Sigmoid colon (tissue), 7 donors: ENCODE data around the gene TNIK. TPM values are rescaled to one million over a fixed set of nuclear protein-coding genes. Genes with fewer than 3 reads are reported as not detected.

ENCODE experiments used
- DNase-seq: peaks from one replicate; pipeline ENCODE4 v3.0.0-alpha.2; 2019
- H3K27ac ChIP-seq, 4 donors: fragments of 200-600 bp; sonication (generic); one replicate each; pipeline ENCODE4 v1.5.1; 2016 to 2019; ENCODE audit warnings: mild to moderate bottlenecking in 1 of 4
- H3K27me3 ChIP-seq, 3 donors: fragments of 200-600 bp; sonication (generic); one replicate each; pipeline ENCODE4 v1.5.1; 2019; ENCODE audit warnings: mild to moderate bottlenecking in 1 of 3
- H3K36me3 ChIP-seq, 4 donors: fragments of 200-600 bp; sonication (generic); one replicate each; pipeline ENCODE4 v1.5.1; 2016 to 2019
- H3K4me1 ChIP-seq, 4 donors: fragments of 200-600 bp; sonication (generic); one replicate each; pipeline ENCODE4 v1.5.1; 2017 to 2019
- H3K4me3 ChIP-seq, 4 donors: fragments of 200-600 bp; sonication (generic); one replicate each; pipeline ENCODE4 v1.5.1; 2017 to 2019; ENCODE audit warnings: mild to moderate bottlenecking in 2 of 4, moderate library complexity in 1 of 4
- H3K9me3 ChIP-seq, 4 donors: fragments of 200-600 bp in 3 of 4; sonication (generic) in 3 of 4; one replicate each; pipeline versions ENCODE4 v1.5.1 to v1.6.1; 2013 to 2019
- CTCF ChIP-seq, 4 experiments: fragments of 450-650 bp in 3 of 4; fragments of 200-600 bp in 1 of 4; IDR thresholded peaks; one replicate each; pipeline ENCODE4 v1.5.1; 2016 to 2019; ENCODE audit warnings: antibody characterized with exemption in 4 of 4, mild to moderate bottlenecking in 3 of 4, moderate library complexity in 2 of 4
- EP300 ChIP-seq, 4 donors: sonication (generic); formaldehyde crosslinking; IDR thresholded peaks; one replicate each; pipeline ENCODE4 v1.6.1; 2017; ENCODE audit warnings: antibody characterized with exemption in 4 of 4
- POLR2A ChIP-seq, 2 donors: fragments of 450-650 bp; IDR thresholded peaks; one replicate each; pipeline ENCODE4 v1.6.1; 2016; ENCODE audit warnings: antibody characterized with exemption in 2 of 2, mild to moderate bottlenecking in 2 of 2, moderate library complexity in 2 of 2
- POLR2AphosphoS5 ChIP-seq, 4 donors: sonication (generic); formaldehyde crosslinking; IDR thresholded peaks; one replicate each; pipeline ENCODE4 v1.6.1; 2017; ENCODE audit warnings: antibody characterized with exemption in 4 of 4
- WGBS, 2 donors: extraction: QIAGEN DNeasy Blood & Tissue Kit; methylation state at CpG; one replicate each; pipeline ENCODE4 v1.1.7; 2013; 5-methylcytosine and 5-hydroxymethylcytosine counted together
- intact Hi-C: fragments of 100-400 bp; cut with DNase I; formaldehyde crosslinking; loops from one replicate; pipeline ENCODE4 v1.15.1; 2023
- polyA plus RNA-seq, 3 donors: library from polyadenylated mRNA; stranded (reverse); fragments of 200-250 nt; gene quantifications; one replicate each; pipeline ENCODE4 v1.2.3, GENCODE V29; 2013
- total RNA-seq, 4 donors: library from RNA; depleted of rRNA; stranded (reverse); fragments of >200 nt; gene quantifications; one replicate each; pipeline ENCODE4 v1.1.0, GENCODE V29; 2016
- donor health status: healthy with polysubstance abuse.
- donor health status: Bipolar disorder and iron deficiency.
- donor health status: healthy.

The TNIK gene
- total and polyA plus RNA-seq, 7 donors = 5.4 to 21.3 (median 9.2) TPM

- intact Hi-C loops = no loop called here
- H3K4me3 ChIP-seq = no peak overlapping the region
- DNase-seq = no peak
- peaks cover 0 to 29% (median 0%) of the 10 kb centered on the region in 4 donors for H3K36me3 ChIP-seq
- no peaks in the 10 kb centered on the region for H3K4me1 ChIP-seq
- H3K27me3 ChIP-seq = no peaks in the 10 kb centered on the region
- no peaks in the 10 kb centered on the region for H3K9me3 ChIP-seq
- no peak for TF ChIP-seq CTCF (IDR thresholded peaks at IDR 0.05)
- TF ChIP-seq EP300 (IDR thresholded peaks at IDR 0.05) = no peak
- no peak for TF ChIP-seq POLR2A (IDR thresholded peaks at IDR 0.05)
- no peak for TF ChIP-seq POLR2AphosphoS5 (IDR thresholded peaks at IDR 0.05)
- H3K27ac ChIP-seq = no peak overlapping the region
Observed at GRCh38 chr3:171072432-171072831, 387.8 kb downstream of the TNIK start.

GRCh38 chr3:171068658-171069057 is 391.5 kb downstream of the TNIK start:
- Histone ChIP-seq H3K27me3 (no peaks in the 10 kb centered on the region), H3K4me3 (no peak overlapping the region), H3K4me1 (no peaks in the 10 kb centered on the region), H3K36me3 (peaks cover 0 to 40% (median 0%) of the 10 kb centered on the region in 4 donors), H3K9me3 (no peaks in the 10 kb centered on the region), H3K27ac (no peak overlapping the region)
- DNase-seq = no peak
- intact Hi-C loops = no loop called here
- TF ChIP-seq EP300 (IDR thresholded peaks at IDR 0.05) (no peak), CTCF (IDR thresholded peaks at IDR 0.05) (no peak), POLR2AphosphoS5 (IDR thresholded peaks at IDR 0.05) (no peak), POLR2A (IDR thresholded peaks at IDR 0.05) (no peak)
- 80 to 83% methylated on average over 3 of the region's 3 CpGs for WGBS, 2 donors

- 93 to 94% methylated on average over 6 of the region's 6 CpGs for WGBS, 2 donors
- H3K27ac ChIP-seq = no peak overlapping the region
- no peak for DNase-seq
- intact Hi-C loops = no loop called here
- H3K4me1 ChIP-seq = no peaks in the 10 kb centered on the region
- H3K36me3 ChIP-seq = peaks cover 0 to 50% (median 2%) of the 10 kb centered on the region in 4 donors
- no peaks in the 10 kb centered on the region for H3K27me3 ChIP-seq
- no peaks in the 10 kb centered on the region for H3K9me3 ChIP-seq
- no peak overlapping the region for H3K4me3 ChIP-seq
- TF ChIP-seq CTCF (IDR thresholded peaks at IDR 0.05) = no peak
- no peak for TF ChIP-seq POLR2AphosphoS5 (IDR thresholded peaks at IDR 0.05)
- no peak for TF ChIP-seq POLR2A (IDR thresholded peaks at IDR 0.05)
- TF ChIP-seq EP300 (IDR thresholded peaks at IDR 0.05) = no peak
Observed at GRCh38 chr3:171066206-171066605, 394.0 kb downstream of the TNIK start.

- no peak for DNase-seq
- intact Hi-C loops = no loop called here
- Histone ChIP-seq H3K9me3 (no peaks in the 10 kb centered on the region), H3K4me3 (no peak overlapping the region), H3K4me1 (no peaks in the 10 kb centered on the region), H3K27me3 (no peaks in the 10 kb centered on the region), H3K36me3 (peaks cover 0 to 50% (median 2%) of the 10 kb centered on the region in 4 donors), H3K27ac (no peak overlapping the region)
- 93 to 97% methylated on average over 1 of the region's 1 CpG for WGBS, 2 donors
- TF ChIP-seq CTCF (IDR thresholded peaks at IDR 0.05) (no peak), EP300 (IDR thresholded peaks at IDR 0.05) (no peak), POLR2A (IDR thresholded peaks at IDR 0.05) (no peak), POLR2AphosphoS5 (IDR thresholded peaks at IDR 0.05) (no peak)
Observed at GRCh38 chr3:171065732-171066131, 394.5 kb downstream of the TNIK start.

GRCh38 chr3:171064461-171064860 is 395.7 kb downstream of the TNIK start:
- WGBS, 2 donors = 77 to 88% methylated on average over 2 of the region's 2 CpGs
- no peaks in the 10 kb centered on the region for H3K4me1 ChIP-seq
- no peak overlapping the region for H3K27ac ChIP-seq
- H3K36me3 ChIP-seq = peaks cover 0 to 49% (median 2%) of the 10 kb centered on the region in 4 donors
- intact Hi-C loops = no loop called here
- TF ChIP-seq POLR2AphosphoS5 (IDR thresholded peaks at IDR 0.05) (no peak), POLR2A (IDR thresholded peaks at IDR 0.05) (no peak), CTCF (IDR thresholded peaks at IDR 0.05) (no peak), EP300 (IDR thresholded peaks at IDR 0.05) (no peak)
- no peak overlapping the region for H3K4me3 ChIP-seq
- no peak for DNase-seq
- no peaks in the 10 kb centered on the region for H3K27me3 ChIP-seq
- H3K9me3 ChIP-seq = no peaks in the 10 kb centered on the region
